Colonic mucosa (tissue), 4 donors: ENCODE data around the gene INPP4A. TPM values are rescaled to one million over a fixed set of nuclear protein-coding genes. Genes with fewer than 3 reads are reported as not detected.

Experiments used
- DNase-seq: peaks from one replicate; pipeline ENCODE4 v3.0.0-alpha.2; 2020
- H3K27ac ChIP-seq: fragments of 200-600 bp; one replicate; pipeline ENCODE4 v1.8.0; 2021
- H3K27me3 ChIP-seq: fragments of 200-600 bp; one replicate; pipeline ENCODE4 v1.8.0; 2021
- H3K36me3 ChIP-seq: fragments of 200-600 bp; one replicate; pipeline ENCODE4 v1.8.0; 2021
- H3K4me1 ChIP-seq: fragments of 200-600 bp; one replicate; pipeline ENCODE4 v1.8.0; 2021; ENCODE audit warnings: mild to moderate bottlenecking
- H3K4me3 ChIP-seq: fragments of 200-600 bp; one replicate; pipeline ENCODE4 v1.8.0; 2021
- H3K9ac ChIP-seq, 2 donors: one replicate each; pipeline ENCODE4 v1.7.0; 2013; ENCODE audit warnings: control low read depth in 2 of 2, low read depth in 2 of 2, low read length in 2 of 2
- H3K9me3 ChIP-seq: fragments of 200-600 bp; one replicate; pipeline ENCODE4 v1.8.0; 2021
- CTCF ChIP-seq: fragments of 200-600 bp; IDR thresholded peaks from one replicate; pipeline ENCODE4 v1.8.0; 2022; ENCODE audit warnings: antibody characterized with exemption, mild to moderate bottlenecking
- intact Hi-C: fragments of 100-400 bp; cut with DNase I; formaldehyde crosslinking; loops from one replicate; pipeline ENCODE4 v1.14.1; 2022
- total RNA-seq, 2 donors: library from RNA; stranded (reverse); fragmentation: NEBNext Ultra II Directional in 1 of 2; extraction: Animal tissue kit (Norgen Biotek cat#: 25700) in 1 of 2; gene quantifications; one replicate each; pipeline ENCODE4 v1.2.1, GENCODE V29; 2021
- donor health status: healthy.
- donor health status: DM: no; HTN: no; CAD: no.
- donor health status: DM: no; HTN: no; CAD: no.

INPP4A gene
- total RNA-seq, 2 donors from 2014 or later, result 11.5 to 17.9 TPM

- peaks cover 2% of the 10 kb centered on the region for H3K4me1 ChIP-seq
- H3K36me3 ChIP-seq, result peaks cover under 1% of the 10 kb centered on the region
- H3K27me3 ChIP-seq, result no peaks in the 10 kb centered on the region
- H3K27ac ChIP-seq, result no peak overlapping the region
- no peaks in the 10 kb centered on the region for H3K9me3 ChIP-seq
- no peak overlapping the region for H3K9ac ChIP-seq
- intact Hi-C loops, result loop anchor here (5.0 kb wide), 2 partner anchors 37 to 192 kb away; no protein-coding TSS in a partner anchor
- H3K4me3 ChIP-seq, result no peak overlapping the region
- no peak for TF ChIP-seq CTCF
- no peak for DNase-seq
Observed at GRCh38 chr2:98604547-98604946, 159.9 kb downstream of the INPP4A start.

- TF ChIP-seq CTCF, result no peak
- Histone ChIP-seq H3K9me3 (no peaks in the 10 kb centered on the region), H3K36me3 (no peaks in the 10 kb centered on the region), H3K4me1 (peaks cover 7% of the 10 kb centered on the region), H3K27me3 (no peaks in the 10 kb centered on the region), H3K27ac (no peak overlapping the region), H3K9ac (no peak overlapping the region), H3K4me3 (no peak overlapping the region)
- intact Hi-C loops, result no loop called here
- DNase-seq, result no peak
Observed at GRCh38 chr2:98605076-98605475, 160.4 kb downstream of the INPP4A start.

DNA sequence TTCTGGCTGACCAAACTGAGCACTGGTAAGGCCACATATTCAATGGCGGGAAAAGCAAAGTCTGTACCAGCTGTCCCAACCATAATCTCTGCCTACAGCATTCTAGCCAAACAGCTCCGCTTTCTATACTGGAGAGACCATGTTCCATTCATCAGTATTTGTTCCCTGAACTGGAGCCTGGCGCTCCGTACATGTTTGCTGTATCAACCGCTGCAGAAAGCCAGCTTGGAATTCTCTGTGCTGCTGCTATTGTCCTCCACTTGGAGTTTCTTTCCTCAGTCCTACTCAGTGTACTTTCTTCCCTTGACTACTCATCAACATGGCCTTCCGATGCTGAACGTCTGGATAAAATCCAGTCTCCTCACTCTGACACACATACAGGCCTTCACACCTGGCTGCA is 161.8 kb downstream of the INPP4A start:
- Histone ChIP-seq H3K27me3 (no peaks in the 10 kb centered on the region), H3K9ac (no peak overlapping the region), H3K4me1 (peaks cover 14% of the 10 kb centered on the region), H3K9me3 (no peaks in the 10 kb centered on the region), H3K4me3 (no peak overlapping the region), H3K27ac (no peak overlapping the region), H3K36me3 (no peaks in the 10 kb centered on the region)
- intact Hi-C loops, result no loop called here
- TF ChIP-seq CTCF, result no peak
- DNase-seq, result no peak

DNA sequence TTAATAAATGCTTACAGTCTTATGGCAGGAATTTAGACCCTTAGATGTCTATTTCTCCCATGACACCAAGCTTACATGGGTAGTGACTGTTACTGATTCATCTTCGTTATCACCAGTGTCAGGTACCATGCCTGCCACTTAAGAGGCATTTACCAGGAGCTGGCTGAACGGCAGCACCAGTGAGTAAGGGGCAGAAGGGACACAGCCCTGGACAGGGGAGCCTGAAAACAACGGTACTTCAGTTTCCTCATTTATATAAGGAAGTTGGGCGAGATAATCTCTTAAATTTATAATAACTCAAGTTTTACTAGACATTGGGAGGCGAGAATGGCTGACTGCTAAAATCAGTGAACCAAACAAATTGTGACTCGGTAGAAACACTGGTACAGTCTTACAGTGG is 162.4 kb downstream of the INPP4A start:
- Histone ChIP-seq H3K9ac (peak overlapping the region in 1 of 2 donors; percentile 93), H3K27ac (no peak overlapping the region), H3K4me3 (peak overlapping the region; percentile 99), H3K4me1 (peaks cover 14% of the 10 kb centered on the region), H3K9me3 (no peaks in the 10 kb centered on the region), H3K36me3 (no peaks in the 10 kb centered on the region), H3K27me3 (no peaks in the 10 kb centered on the region)
- intact Hi-C loops, result no loop called here
- no peak for DNase-seq
- TF ChIP-seq CTCF, result no peak

DNA sequence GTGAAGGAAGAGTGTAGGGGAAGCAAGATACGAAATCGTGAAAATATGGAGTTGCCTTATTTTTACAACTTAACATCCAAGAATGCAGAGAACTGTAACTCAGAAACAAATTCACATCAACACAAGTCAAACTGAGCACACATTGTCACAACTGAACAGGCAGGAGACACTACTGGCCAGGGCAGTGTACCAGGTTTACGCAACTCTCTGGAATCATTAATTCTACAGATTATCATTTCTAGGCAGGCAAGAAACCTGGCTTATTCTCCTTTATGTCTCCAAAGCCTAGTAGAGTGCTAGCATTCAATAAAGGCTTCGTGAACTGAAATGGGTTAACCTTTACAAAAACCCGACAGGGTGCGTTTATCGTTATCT is 163.1 kb downstream of the INPP4A start:
- DNase-seq, result no peak
- no peaks in the 10 kb centered on the region for H3K9me3 ChIP-seq
- intact Hi-C loops, result no loop called here
- H3K27me3 ChIP-seq, result no peaks in the 10 kb centered on the region
- H3K27ac ChIP-seq, result peak overlapping the region; percentile 87
- H3K9ac ChIP-seq, result peak overlapping the region; percentile 93 to 98
- no peak for TF ChIP-seq CTCF
- no peaks in the 10 kb centered on the region for H3K36me3 ChIP-seq
- peak overlapping the region; percentile 99 for H3K4me3 ChIP-seq
- peaks cover 14% of the 10 kb centered on the region for H3K4me1 ChIP-seq
